ENCODE measurements around the gene PRKCQ.

GRCh38 chr10:6470894-6471618 is 109.0 kb downstream of the PRKCQ start:
- TF ChIP-seq, protein P1, sequence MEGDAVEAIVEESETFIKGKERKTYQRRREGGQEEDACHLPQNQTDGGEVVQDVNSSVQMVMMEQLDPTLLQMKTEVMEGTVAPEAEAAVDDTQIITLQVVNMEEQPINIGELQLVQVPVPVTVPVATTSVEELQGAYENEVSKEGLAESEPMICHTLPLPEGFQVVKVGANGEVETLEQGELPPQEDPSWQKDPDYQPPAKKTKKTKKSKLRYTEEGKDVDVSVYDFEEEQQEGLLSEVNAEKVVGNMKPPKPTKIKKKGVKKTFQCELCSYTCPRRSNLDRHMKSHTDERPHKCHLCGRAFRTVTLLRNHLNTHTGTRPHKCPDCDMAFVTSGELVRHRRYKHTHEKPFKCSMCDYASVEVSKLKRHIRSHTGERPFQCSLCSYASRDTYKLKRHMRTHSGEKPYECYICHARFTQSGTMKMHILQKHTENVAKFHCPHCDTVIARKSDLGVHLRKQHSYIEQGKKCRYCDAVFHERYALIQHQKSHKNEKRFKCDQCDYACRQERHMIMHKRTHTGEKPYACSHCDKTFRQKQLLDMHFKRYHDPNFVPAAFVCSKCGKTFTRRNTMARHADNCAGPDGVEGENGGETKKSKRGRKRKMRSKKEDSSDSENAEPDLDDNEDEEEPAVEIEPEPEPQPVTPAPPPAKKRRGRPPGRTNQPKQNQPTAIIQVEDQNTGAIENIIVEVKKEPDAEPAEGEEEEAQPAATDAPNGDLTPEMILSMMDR (IDR thresholded peaks at IDR 0.05), result no peak
- TF ChIP-seq EP300 (IDR thresholded peaks at IDR 0.05) (no peak), POLR2A (IDR thresholded peaks at IDR 0.05) (no peak)

Data from tibial nerve (tissue), 4 donors.